ENCODE data around the gene BTBD17. TPM values are rescaled to one million over a fixed set of nuclear protein-coding genes. Genes with fewer than 3 reads are reported as not detected.

BTBD17 gene
- total RNA-seq, 1 experiment from 2014 or later: not detected

GRCh38 chr17:74343526-74344284 is 18.0 kb downstream of the BTBD17 start:
- Mint-ChIP-seq H3K27me3 (ENCODE audit: unreplicated experiment) (peaks cover 82% of the 10 kb centered on the region), H3K4me3 (ENCODE audit: low read depth, unreplicated experiment) (no peak overlapping the region), H3K4me1 (ENCODE audit: low read depth, unreplicated experiment) (no peaks in the 10 kb centered on the region), H3K36me3 (ENCODE audit: insufficient read depth, unreplicated experiment) (peaks cover 5% of the 10 kb centered on the region), H3K9me3 (ENCODE audit: low read depth, unreplicated experiment) (no peaks in the 10 kb centered on the region), H3K27ac (ENCODE audit: unreplicated experiment) (no peak overlapping the region)
- DNase-seq: no peak
- CTCF ChIA-PET: interaction anchor here (0.7 kb wide), 1 partner anchor 401 kb away, joined by 3 read pairs; no protein-coding TSS in a partner anchor
- TF ChIP-seq CTCF (IDR thresholded peaks at IDR 0.05; ENCODE audit: unreplicated experiment): no peak
- intact Hi-C loops (cut with micrococcal nuclease; ENCODE audit: unreplicated experiment): no loop called here
- BruUV-seq (replicated peaks): no TSS peak

- H3K27me3 Mint-ChIP-seq (ENCODE audit: unreplicated experiment): peaks cover 82% of the 10 kb centered on the region
- no peaks in the 10 kb centered on the region for H3K4me1 Mint-ChIP-seq (ENCODE audit: low read depth, unreplicated experiment)
- DNase-seq: no peak
- no peak overlapping the region for H3K27ac Mint-ChIP-seq (ENCODE audit: unreplicated experiment)
- H3K36me3 Mint-ChIP-seq (ENCODE audit: insufficient read depth, unreplicated experiment): peaks cover 3% of the 10 kb centered on the region
- no TSS peak for BruUV-seq (replicated peaks)
- CTCF ChIA-PET: interaction anchor here (0.6 kb wide), 1 partner anchor 68 kb away, joined by 9 read pairs; no protein-coding TSS in a partner anchor
- intact Hi-C loops (cut with micrococcal nuclease; ENCODE audit: unreplicated experiment): no loop called here
- H3K9me3 Mint-ChIP-seq (ENCODE audit: low read depth, unreplicated experiment): no peaks in the 10 kb centered on the region
- no peak for TF ChIP-seq CTCF (IDR thresholded peaks at IDR 0.05; ENCODE audit: unreplicated experiment)
- no peak overlapping the region for H3K4me3 Mint-ChIP-seq (ENCODE audit: low read depth, unreplicated experiment)
Observed at GRCh38 chr17:74343121-74343520, 18.5 kb downstream of the BTBD17 start.

GRCh38 chr17:74342224-74342623 is 19.4 kb downstream of the BTBD17 start:
- CTCF ChIA-PET: no interaction called here
- peaks cover 82% of the 10 kb centered on the region for H3K27me3 Mint-ChIP-seq (ENCODE audit: unreplicated experiment)
- no TSS peak for BruUV-seq (replicated peaks)
- H3K9me3 Mint-ChIP-seq (ENCODE audit: low read depth, unreplicated experiment): no peaks in the 10 kb centered on the region
- TF ChIP-seq CTCF (IDR thresholded peaks at IDR 0.05; ENCODE audit: unreplicated experiment): no peak
- H3K4me1 Mint-ChIP-seq (ENCODE audit: low read depth, unreplicated experiment): no peaks in the 10 kb centered on the region
- DNase-seq: no peak
- H3K27ac Mint-ChIP-seq (ENCODE audit: unreplicated experiment): no peak overlapping the region
- H3K4me3 Mint-ChIP-seq (ENCODE audit: low read depth, unreplicated experiment): no peak overlapping the region
- no peaks in the 10 kb centered on the region for H3K36me3 Mint-ChIP-seq (ENCODE audit: insufficient read depth, unreplicated experiment)
- intact Hi-C loops (cut with micrococcal nuclease; ENCODE audit: unreplicated experiment): no loop called here

GRCh38 chr17:74340470-74341023 is 21.1 kb downstream of the BTBD17 start:
- no peak for TF ChIP-seq CTCF (IDR thresholded peaks at IDR 0.05; ENCODE audit: unreplicated experiment)
- no peaks in the 10 kb centered on the region for H3K36me3 Mint-ChIP-seq (ENCODE audit: insufficient read depth, unreplicated experiment)
- no peak overlapping the region for H3K27ac Mint-ChIP-seq (ENCODE audit: unreplicated experiment)
- H3K27me3 Mint-ChIP-seq (ENCODE audit: unreplicated experiment): peaks cover 82% of the 10 kb centered on the region
- no peaks in the 10 kb centered on the region for H3K4me1 Mint-ChIP-seq (ENCODE audit: low read depth, unreplicated experiment)
- intact Hi-C loops (cut with micrococcal nuclease; ENCODE audit: unreplicated experiment): no loop called here
- H3K9me3 Mint-ChIP-seq (ENCODE audit: low read depth, unreplicated experiment): no peaks in the 10 kb centered on the region
- CTCF ChIA-PET: interaction anchor here (0.5 kb wide), 1 partner anchor 335 kb away, joined by 9 read pairs; no protein-coding TSS in a partner anchor
- peak; percentile 16 for DNase-seq
- H3K4me3 Mint-ChIP-seq (ENCODE audit: low read depth, unreplicated experiment): no peak overlapping the region
- BruUV-seq (replicated peaks): no TSS peak

All from Calu3 (cell line).